HG03378 (cell line): ENCODE measurements around the gene PTGR1.

Experiments used
- ATAC-seq: cut with Tn5 transposase; IDR thresholded peaks from one replicate; pipeline ENCODE4 v1.9.1; 2021; ENCODE audit warnings: mild to moderate bottlenecking, moderate library complexity; ENCODE audit not compliant: unreplicated experiment

PTGR1 gene

GRCh38 chr9:111548623-111549022 is 50.8 kb downstream of the PTGR1 start:
- ATAC-seq: no peak

DNA sequence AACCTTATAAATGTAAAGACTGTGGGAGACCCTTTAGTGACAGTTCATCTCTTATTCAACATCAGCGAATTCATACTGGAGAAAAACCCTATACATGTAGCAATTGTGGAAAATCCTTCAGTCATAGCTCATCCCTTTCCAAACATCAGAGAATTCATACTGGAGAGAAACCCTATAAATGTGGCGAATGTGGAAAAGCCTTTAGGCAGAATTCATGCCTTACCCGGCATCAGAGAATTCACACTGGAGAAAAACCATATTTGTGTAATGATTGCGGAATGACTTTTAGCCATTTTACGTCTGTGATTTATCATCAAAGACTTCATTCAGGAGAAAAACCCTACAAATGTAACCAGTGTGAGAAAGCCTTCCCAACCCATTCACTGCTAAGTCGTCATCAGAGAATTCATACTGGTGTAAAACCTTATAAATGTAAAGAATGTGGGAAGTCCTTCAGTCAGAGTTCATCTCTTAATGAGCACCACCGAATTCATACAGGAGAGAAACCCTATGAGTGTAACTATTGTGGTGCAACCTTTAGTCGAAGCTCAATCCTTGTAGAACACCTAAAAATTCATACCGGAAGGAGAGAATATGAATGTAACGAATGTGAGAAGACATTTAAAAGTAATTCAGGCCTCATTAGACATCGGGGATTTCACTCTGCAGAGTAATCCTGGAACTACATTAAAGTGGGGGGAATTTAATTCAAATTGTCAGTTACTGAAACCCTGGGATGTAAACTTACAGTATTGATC is 56.8 kb downstream of the PTGR1 start:
- no peak for ATAC-seq

GRCh38 chr9:111533099-111533790 is 66.2 kb downstream of the PTGR1 start:
- no peak for ATAC-seq

DNA sequence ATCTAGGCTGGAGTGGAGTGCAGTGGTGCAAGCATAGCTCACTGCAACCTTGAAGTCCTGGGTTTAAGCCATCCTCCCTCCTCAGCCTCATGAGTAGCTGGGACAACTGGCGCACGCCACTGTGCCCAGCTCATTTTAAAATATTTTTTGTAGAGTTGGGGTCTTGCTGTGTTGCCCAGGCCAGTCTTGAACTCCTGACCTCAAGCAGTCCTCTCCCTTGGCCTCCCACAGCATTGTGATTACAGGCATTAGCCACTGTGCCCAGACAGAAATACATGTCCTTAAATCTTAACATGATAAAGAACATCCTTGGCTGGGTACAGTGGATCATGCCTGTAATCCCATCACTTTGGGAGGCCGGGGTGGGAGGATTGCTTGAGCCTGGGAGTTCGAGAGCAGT is 67.7 kb downstream of the PTGR1 start:
- no peak for ATAC-seq

DNA sequence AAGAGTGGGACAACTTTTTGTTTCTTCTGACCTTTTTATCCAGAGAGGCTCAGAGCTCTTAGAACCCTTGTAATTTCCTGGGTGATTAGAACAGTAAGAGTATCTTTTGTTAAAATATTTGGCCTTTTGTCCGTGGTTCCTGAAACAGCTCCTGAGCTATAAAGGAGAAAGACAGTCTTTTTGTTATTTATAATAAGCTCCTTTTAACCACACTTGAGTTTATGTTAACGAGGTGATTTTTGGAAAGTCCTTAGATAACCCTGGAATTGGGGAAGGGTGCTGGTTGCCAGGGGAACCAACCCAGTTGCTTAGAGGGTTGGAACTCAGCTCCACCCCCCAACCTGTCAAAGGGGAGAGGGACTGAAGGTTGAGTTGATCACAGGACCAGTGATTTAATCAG is 69.7 kb downstream of the PTGR1 start:
- no peak for ATAC-seq

- ATAC-seq: no peak
Observed at GRCh38 chr9:111527347-111527746, 72.1 kb downstream of the PTGR1 start.

DNA sequence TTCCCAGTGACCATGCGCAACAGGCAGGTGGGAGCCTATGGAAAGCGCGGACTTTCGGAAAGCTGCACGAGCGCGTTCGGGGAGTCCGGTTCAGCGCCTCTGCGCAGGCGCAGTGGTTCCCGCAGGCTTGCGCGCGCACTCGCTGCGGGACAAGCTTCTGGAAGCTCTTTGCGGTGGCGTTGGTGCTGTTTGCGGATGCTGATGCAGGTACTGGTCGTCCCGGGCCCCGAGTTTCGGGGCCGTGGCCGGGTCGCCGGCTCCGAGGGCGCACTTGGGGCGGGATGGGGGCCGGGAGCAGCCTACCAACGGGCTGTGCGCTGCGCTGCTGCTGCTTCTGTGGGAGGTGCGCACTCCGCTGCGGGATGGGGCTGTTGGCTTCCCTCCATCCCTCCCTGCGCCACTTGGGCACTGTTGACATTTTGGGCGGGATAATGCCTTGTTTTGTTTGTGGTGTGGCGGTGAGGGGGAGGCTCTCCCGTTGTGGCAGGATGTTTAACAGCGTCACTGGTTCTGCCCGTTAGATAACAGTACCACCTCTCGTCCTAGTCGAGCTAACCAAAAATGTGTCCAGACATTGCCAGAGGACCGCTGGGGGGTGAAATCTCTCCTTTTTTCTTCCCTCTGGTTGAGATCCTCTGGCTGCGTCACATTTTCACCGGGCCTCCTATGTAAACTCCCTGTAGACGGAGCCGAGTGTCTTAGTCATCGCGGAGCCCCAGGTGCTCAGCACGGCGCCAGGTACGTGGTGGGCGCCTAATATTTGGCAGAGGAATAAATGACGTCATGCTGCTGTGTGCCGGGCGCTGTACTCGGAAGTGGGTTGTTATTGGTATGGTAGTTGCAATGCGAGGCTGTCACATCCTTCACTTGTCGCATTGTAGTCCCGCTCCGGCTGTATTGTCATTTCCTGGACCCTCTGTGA is 74.1 kb downstream of the PTGR1 start, which contains the start of gene ZNF483:
Gene ZNF483 (plus strand): TSS at position 124 of the 922 bp plus-strand sequence. CDS start 2,217 bp downstream, outside the sequence.
- ATAC-seq: no peak

DNA sequence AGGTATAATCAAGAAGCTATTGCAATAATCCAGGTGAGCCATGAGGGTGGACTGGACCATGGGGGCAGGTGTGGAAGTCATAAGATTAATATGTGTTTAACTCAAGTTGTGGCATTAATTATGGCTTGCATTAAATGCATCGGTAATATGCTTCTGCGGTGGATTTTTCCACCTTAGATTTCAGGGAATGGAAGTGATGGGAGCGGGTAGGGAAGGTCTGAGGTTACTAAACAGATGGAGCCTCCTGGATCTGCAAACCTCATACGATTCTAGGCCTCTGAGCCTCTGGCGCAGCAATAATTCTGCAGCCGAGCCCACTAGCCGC is 74.8 kb downstream of the PTGR1 start:
- ATAC-seq: no peak

GRCh38 chr9:111516061-111516465 is 83.4 kb downstream of the PTGR1 start:
- ATAC-seq: no peak

DNA sequence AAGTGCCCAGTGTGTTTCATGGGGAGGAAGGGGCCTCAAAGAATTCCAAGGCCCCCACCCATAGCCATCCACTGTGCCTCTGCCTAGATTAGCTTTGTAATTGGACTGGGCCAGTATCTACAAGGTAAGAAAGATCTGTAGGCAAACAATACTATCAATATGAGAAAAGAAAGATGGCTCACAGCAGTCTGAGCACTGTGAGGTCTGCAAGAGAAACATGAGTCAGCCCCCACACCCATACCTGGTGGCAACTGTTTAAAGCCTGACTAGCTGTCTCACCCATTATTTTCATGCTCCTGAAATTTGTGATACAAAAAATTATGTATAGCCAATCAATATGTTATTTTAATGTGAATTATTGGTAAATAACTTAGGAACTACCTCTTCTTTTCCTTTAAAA is 84.5 kb downstream of the PTGR1 start:
- no peak for ATAC-seq
